SU-DHL-6 (cell line): ENCODE results near the gene EXOC3L1.

Source experiments
- H2AFZ ChIP-seq: fragments of 200-600 bp; sonication (generic); 2 replicates; pipeline ENCODE4 v1.6.1; 2014; ENCODE audit warnings: low read depth, mild to moderate bottlenecking, moderate library complexity, mixed read lengths, antibody characterized with exemption, low read length; ENCODE audit not compliant: severe bottlenecking
- H3F3A ChIP-seq: fragments of 200-600 bp; shearing (Covaris generic); 2 replicates; pipeline ENCODE4 v1.6.0; 2016; ENCODE audit warnings: antibody characterized with exemption, mild to moderate bottlenecking; ENCODE audit not compliant: insufficient read depth
- H3K27ac ChIP-seq: fragments of 200-600 bp; sonication (generic); 2 replicates; pipeline ENCODE4 v1.5.1; 2016; ENCODE audit warnings: low read depth, mild to moderate bottlenecking, low read length, moderate library complexity, mixed read lengths
- H3K27me3 ChIP-seq: fragments of 200-600 bp; sonication (generic), shearing (Covaris generic); 2 replicates; pipeline ENCODE4 v1.6.0; 2014; ENCODE audit warnings: mild to moderate bottlenecking, low read length
- H3K36me3 ChIP-seq: fragments of 200-600 bp; sonication (generic); 2 replicates; pipeline ENCODE4 v1.6.1; 2014; ENCODE audit warnings: mild to moderate bottlenecking, low read length, mixed read lengths
- H3K4me2 ChIP-seq: fragments of 300-600, 200-600 bp; shearing (Covaris generic), sonication (generic); 2 replicates; pipeline ENCODE4 v1.6.0; 2014; ENCODE audit warnings: low read length, low read depth, mild to moderate bottlenecking; ENCODE audit not compliant: poor library complexity, severe bottlenecking
- H3K4me3 ChIP-seq: fragments of 200-600 bp; sonication (generic); 2 replicates; pipeline ENCODE4 v1.5.1; 2014; ENCODE audit warnings: antibody characterized with exemption, low read length, mild to moderate bottlenecking, mixed read lengths; ENCODE audit not compliant: insufficient read depth, poor library complexity, severe bottlenecking
- H3K79me2 ChIP-seq: fragments of 200-600 bp; sonication (generic); 2 replicates; pipeline ENCODE4 v1.6.1; 2014; ENCODE audit warnings: mild to moderate bottlenecking, low read length, moderate library complexity; ENCODE audit not compliant: insufficient read depth
- H3K9ac ChIP-seq: fragments of 200-600 bp; sonication (generic); 2 replicates; pipeline ENCODE4 v1.7.0; 2014; ENCODE audit warnings: mild to moderate bottlenecking, low read length
- H3K9me2 ChIP-seq: fragments of 200-600 bp; sonication (generic); replicated peaks from 2 replicates; pipeline ENCODE4 v1.6.1; 2014; ENCODE audit warnings: low read length; ENCODE audit not compliant: insufficient read depth
- H3K9me3 ChIP-seq: fragments of 200-600 bp; sonication (generic); 2 replicates; pipeline ENCODE4 v1.6.1; 2014; ENCODE audit warnings: low read length, mixed read lengths; ENCODE audit not compliant: insufficient read depth
- H4K20me1 ChIP-seq: fragments of 200-600 bp; sonication (generic); 2 replicates; pipeline ENCODE4 v1.6.1; 2014; ENCODE audit warnings: low read depth, mild to moderate bottlenecking, antibody characterized with exemption, low read length, moderate library complexity, mixed read lengths
- CTCF ChIP-seq: fragments of 200-600 bp; sonication (generic); IDR thresholded peaks from one replicate; pipeline ENCODE4 v1.5.1; 2017; ENCODE audit warnings: antibody characterized with exemption, mild to moderate bottlenecking, low read length, moderate library complexity; ENCODE audit not compliant: insufficient read depth, poor library complexity, severe bottlenecking
- EZH2phosphoT487 ChIP-seq: fragments of 200-600 bp; sonication (generic), shearing (Covaris generic); conservative IDR thresholded peaks from 2 replicates; pipeline ENCODE4 v1.6.1; 2018; ENCODE audit warnings: mild to moderate bottlenecking, antibody characterized with exemption, low read length, moderate library complexity, mixed read lengths

EXOC3L1 gene

GRCh38 chr16:67196881-67197280 is 6.9 kb upstream of the EXOC3L1 start:
- H3K9ac ChIP-seq = no peak overlapping the region
- no peak overlapping the region for H3K27ac ChIP-seq
- H3K4me2 ChIP-seq = no peak overlapping the region
- H3K4me3 ChIP-seq = no peak overlapping the region
- no peaks in the 10 kb centered on the region for H3K9me2 ChIP-seq
- no peaks in the 10 kb centered on the region for H3K36me3 ChIP-seq
- H2AFZ ChIP-seq = no peak overlapping the region
- no peak for TF ChIP-seq CTCF
- TF ChIP-seq EZH2phosphoT487 = no peak
- no peaks in the 10 kb centered on the region for H4K20me1 ChIP-seq
- no peaks in the 10 kb centered on the region for H3F3A ChIP-seq
- H3K27me3 ChIP-seq = no peaks in the 10 kb centered on the region
- H3K79me2 ChIP-seq = peaks cover 24% of the 10 kb centered on the region
- no peaks in the 10 kb centered on the region for H3K9me3 ChIP-seq

DNA sequence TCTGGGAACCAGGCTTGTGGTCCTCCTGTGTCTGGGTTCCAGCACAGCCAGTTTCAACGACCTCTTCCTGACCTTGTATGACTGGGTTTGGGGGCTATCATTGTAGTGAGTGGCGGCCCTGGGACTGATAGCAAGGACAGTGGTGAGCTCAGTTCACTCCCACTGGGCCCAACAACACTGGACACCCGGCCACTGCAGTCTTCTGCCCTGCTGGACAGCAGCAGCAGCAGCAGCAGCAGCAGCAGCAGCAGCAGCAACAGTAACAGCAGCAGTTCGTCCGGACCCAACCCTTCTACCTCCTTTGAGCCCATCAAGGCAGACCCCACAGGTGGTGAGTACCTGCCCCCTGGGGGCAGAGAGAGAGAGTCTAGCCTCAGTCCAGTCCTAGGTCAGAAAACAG is 5.7 kb upstream of the EXOC3L1 start:
- H2AFZ ChIP-seq = no peak overlapping the region
- TF ChIP-seq CTCF (no peak), EZH2phosphoT487 (no peak)
- H3K9ac ChIP-seq = no peak overlapping the region
- H3K4me2 ChIP-seq = no peak overlapping the region
- no peaks in the 10 kb centered on the region for H4K20me1 ChIP-seq
- no peak overlapping the region for H3K27ac ChIP-seq
- no peaks in the 10 kb centered on the region for H3F3A ChIP-seq
- no peaks in the 10 kb centered on the region for H3K36me3 ChIP-seq
- no peaks in the 10 kb centered on the region for H3K9me2 ChIP-seq
- H3K9me3 ChIP-seq = no peaks in the 10 kb centered on the region
- H3K79me2 ChIP-seq = peaks cover 24% of the 10 kb centered on the region
- no peaks in the 10 kb centered on the region for H3K27me3 ChIP-seq
- no peak overlapping the region for H3K4me3 ChIP-seq

- no peaks in the 10 kb centered on the region for H3K9me2 ChIP-seq
- H4K20me1 ChIP-seq = no peaks in the 10 kb centered on the region
- H3K9ac ChIP-seq = no peak overlapping the region
- no peaks in the 10 kb centered on the region for H3K36me3 ChIP-seq
- H3K27me3 ChIP-seq = no peaks in the 10 kb centered on the region
- TF ChIP-seq EZH2phosphoT487 (no peak), CTCF (no peak)
- peaks cover 24% of the 10 kb centered on the region for H3K79me2 ChIP-seq
- no peak overlapping the region for H3K4me3 ChIP-seq
- no peaks in the 10 kb centered on the region for H3F3A ChIP-seq
- H2AFZ ChIP-seq = no peak overlapping the region
- H3K9me3 ChIP-seq = no peaks in the 10 kb centered on the region
- no peak overlapping the region for H3K4me2 ChIP-seq
- H3K27ac ChIP-seq = no peak overlapping the region
Observed at GRCh38 chr16:67194260-67194659, 4.3 kb upstream of the EXOC3L1 start.
